Dedifferentiated amniotic fluid mesenchymal stem cell (primary cell): ENCODE results near the gene GHRH.

Source experiments
- DNase-seq: peaks from one replicate; pipeline ENCODE4 v3.0.0-alpha.2; 2016; ENCODE audit errors: extremely low spot score

Gene GHRH

GRCh38 chr20:37262505-37262904 is 891 bp upstream of the GHRH start:
- DNase-seq, result no peak

- no peak for DNase-seq
Observed at GRCh38 chr20:37260923-37261322, 691 bp downstream of the GHRH start.

- DNase-seq, result no peak
Observed at GRCh38 chr20:37259865-37260264, 1.7 kb downstream of the GHRH start.

GRCh38 chr20:37259031-37259430 is 2.6 kb downstream of the GHRH start:
- no peak for DNase-seq

GRCh38 chr20:37257988-37258387 is 3.6 kb downstream of the GHRH start:
- DNase-seq, result no peak

- no peak for DNase-seq
Observed at GRCh38 chr20:37257530-37257929, 4.1 kb downstream of the GHRH start.

GRCh38 chr20:37256286-37256685 is 5.3 kb downstream of the GHRH start:
- DNase-seq, result no peak

GRCh38 chr20:37254114-37254878 is 7.3 kb downstream of the GHRH start:
- DNase-seq, result no peak

GRCh38 chr20:37253087-37253486 is 8.5 kb downstream of the GHRH start:
- no peak for DNase-seq

GRCh38 chr20:37251825-37252477 is 9.7 kb downstream of the GHRH start:
- DNase-seq, result no peak

GRCh38 chr20:37249304-37249703 is 12.3 kb downstream of the GHRH start:
- no peak for DNase-seq

GRCh38 chr20:37247547-37247946 is 14.1 kb downstream of the GHRH start:
- DNase-seq, result no peak

- DNase-seq, result no peak
Observed at GRCh38 chr20:37246736-37247135, 14.9 kb downstream of the GHRH start.

- DNase-seq, result no peak
Observed at GRCh38 chr20:37245216-37246150, 16.1 kb downstream of the GHRH start.

GRCh38 chr20:37244572-37244957 is 17.0 kb downstream of the GHRH start:
- no peak for DNase-seq

GRCh38 chr20:37243937-37244571 is 17.6 kb downstream of the GHRH start:
- no peak for DNase-seq

GRCh38 chr20:37243076-37243936 is 18.3 kb downstream of the GHRH start:
- DNase-seq, result no peak

- no peak for DNase-seq
Observed at GRCh38 chr20:37242503-37242902, 19.1 kb downstream of the GHRH start.

- no peak for DNase-seq
Observed at GRCh38 chr20:37240337-37241067, 21.1 kb downstream of the GHRH start.

GRCh38 chr20:37238935-37239451 is 22.6 kb downstream of the GHRH start:
- DNase-seq, result no peak
